Neuronal stem cell (in vitro differentiated cells): ENCODE measurements around the gene NDUFB11.
A peak's percentile ranks its signal among the peaks of the same experiment; 100 is the strongest.

ENCODE experiments used
- DNase-seq: peaks from one replicate; pipeline ENCODE4 v3.0.0-alpha.2; 2013; ENCODE audit warnings: low spot score
- H2AFZ ChIP-seq: one replicate; pipeline ENCODE4 v1.6.1; 2013; ENCODE audit warnings: mild to moderate bottlenecking, low read length, inconsistent platforms
- H2AK5ac ChIP-seq: 2 replicates; pipeline ENCODE4 v1.6.1; 2013; ENCODE audit warnings: low read depth, mild to moderate bottlenecking, inconsistent platforms, low read length, moderate library complexity, mixed read lengths
- H2BK120ac ChIP-seq: 2 replicates; pipeline ENCODE4 v1.6.1; 2013; ENCODE audit warnings: low read depth, mild to moderate bottlenecking, inconsistent platforms, low read length, moderate library complexity, mixed read lengths
- H2BK12ac ChIP-seq: one replicate; pipeline ENCODE4 v1.6.1; 2013; ENCODE audit warnings: low read length, inconsistent platforms
- H2BK15ac ChIP-seq: 2 replicates; pipeline ENCODE4 v1.6.1; 2013; ENCODE audit warnings: mild to moderate bottlenecking, low read length, inconsistent platforms, mixed read lengths
- H2BK5ac ChIP-seq: one replicate; pipeline ENCODE4 v1.6.1; 2013; ENCODE audit warnings: inconsistent platforms, mild to moderate bottlenecking, low read length, moderate library complexity
- H3K14ac ChIP-seq: one replicate; pipeline ENCODE4 v1.6.1; 2013; ENCODE audit warnings: low read length, inconsistent platforms
- H3K18ac ChIP-seq: 2 replicates; pipeline ENCODE4 v1.6.1; 2013; ENCODE audit warnings: low read length, inconsistent platforms
- H3K23ac ChIP-seq: 2 replicates; pipeline ENCODE4 v1.6.1; 2013; ENCODE audit warnings: low read depth, mild to moderate bottlenecking, mixed read lengths, low read length, inconsistent platforms; ENCODE audit not compliant: poor library complexity
- H3K27ac ChIP-seq: replicated peaks from 3 replicates; pipeline ENCODE4 v1.5.1; 2013; ENCODE audit warnings: low read length, inconsistent platforms
- H3K27me3 ChIP-seq, 3 experiments: 2 replicates each; pipeline ENCODE4 v1.6.1; 2013; ENCODE audit warnings: low read length in 3 of 3, mild to moderate bottlenecking in 2 of 3, inconsistent platforms in 1 of 3, low read depth in 1 of 3, mixed read lengths in 1 of 3, moderate library complexity in 1 of 3; ENCODE audit not compliant: control insufficient read depth in 3 of 3, insufficient read depth in 3 of 3
- H3K36me3 ChIP-seq, 2 donors: replicated peaks in 1 of 2; 2 replicates each; pipeline ENCODE4 v1.6.1; 2013; ENCODE audit warnings: low read length in 2 of 2; ENCODE audit not compliant: control insufficient read depth in 2 of 2, insufficient read depth in 2 of 2
- H3K4ac ChIP-seq: 2 replicates; pipeline ENCODE4 v1.6.1; 2013; ENCODE audit warnings: inconsistent platforms, mild to moderate bottlenecking, low read length, moderate library complexity
- H3K4me1 ChIP-seq, 2 donors: 1 replicate in 1 of 2; 2 replicates in 1 of 2; pipeline ENCODE4 v1.6.1; 2013; ENCODE audit warnings: low read length in 2 of 2, low read depth in 1 of 2; ENCODE audit not compliant: control insufficient read depth in 2 of 2, insufficient read depth in 1 of 2
- H3K4me2 ChIP-seq: one replicate; pipeline ENCODE4 v1.6.1; 2013; ENCODE audit warnings: mild to moderate bottlenecking, low read length, inconsistent platforms; ENCODE audit not compliant: insufficient read depth, poor library complexity, severe bottlenecking
- H3K4me3 ChIP-seq, 2 donors: 2 replicates each; pipeline ENCODE4 v1.5.1; 2013; ENCODE audit warnings: low read length in 2 of 2, mild to moderate bottlenecking in 2 of 2, inconsistent platforms in 1 of 2, moderate library complexity in 1 of 2
- H3K79me1 ChIP-seq: one replicate; pipeline ENCODE4 v1.6.1; 2013; ENCODE audit warnings: low read depth, mild to moderate bottlenecking, inconsistent platforms, low read length, moderate library complexity
- H3K9ac ChIP-seq: one replicate; pipeline ENCODE4 v1.6.1; 2013; ENCODE audit warnings: mild to moderate bottlenecking, low read depth, low read length, inconsistent platforms; ENCODE audit not compliant: poor library complexity
- H3K9me3 ChIP-seq, 2 donors: replicated peaks in 1 of 2; 2 replicates each; pipeline versions ENCODE3 to v1.6.1; 2013; ENCODE audit warnings: low read length in 2 of 2, mild to moderate bottlenecking in 2 of 2, inconsistent platforms in 1 of 2, low read depth in 1 of 2, mixed read lengths in 1 of 2, moderate library complexity in 1 of 2; ENCODE audit not compliant: control insufficient read depth in 2 of 2, insufficient read depth in 1 of 2
- H4K8ac ChIP-seq: one replicate; pipeline ENCODE4 v1.6.1; 2013; ENCODE audit warnings: low read depth, mild to moderate bottlenecking, inconsistent platforms, low read length, moderate library complexity
- H4K91ac ChIP-seq: one replicate; pipeline ENCODE4 v1.6.1; 2013; ENCODE audit warnings: low read length, low read depth, mild to moderate bottlenecking, inconsistent platforms; ENCODE audit not compliant: poor library complexity
- WGBS, 2 donors: extraction: QIAGEN DNeasy Blood & Tissue Kit; methylation state at CpG; one replicate each; pipeline ENCODE4 v1.1.7; 2013; ENCODE audit warnings: missing lambda C conversion rate in 2 of 2, mixed read lengths in 1 of 2; ENCODE audit not compliant: insufficient read length in 2 of 2, insufficient replicate concordance in 1 of 2; ENCODE audit errors: extremely low coverage in 2 of 2; 5-methylcytosine and 5-hydroxymethylcytosine counted together

Gene NDUFB11

DNA sequence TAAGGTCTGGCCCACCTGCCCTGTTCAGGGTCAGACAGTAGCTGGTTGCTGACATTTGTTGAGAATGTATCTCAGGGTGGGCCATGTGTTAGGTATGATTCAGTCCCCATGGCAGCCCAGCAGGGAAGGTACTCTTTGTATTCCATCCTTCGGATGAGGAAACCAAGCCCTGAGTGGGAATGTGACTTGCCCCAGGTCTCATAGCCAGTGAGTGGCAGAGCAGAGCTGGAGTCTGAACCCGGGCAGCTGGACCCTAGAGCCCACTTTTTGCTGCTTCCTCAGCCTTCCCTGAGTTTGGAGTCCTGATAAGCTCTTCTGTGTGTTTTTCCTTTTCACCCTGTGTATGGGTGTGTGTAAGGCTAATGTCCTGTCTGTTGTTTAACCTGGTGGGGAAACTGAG, 27.5 kb upstream of the NDUFB11 start:
- H2BK15ac ChIP-seq = no peak overlapping the region
- no CpG with 5 or more reads among the region's 2 CpGs for WGBS, 2 donors
- H3K36me3 ChIP-seq = peaks cover 32 to 76% of the 10 kb centered on the region in 2 donors
- H4K91ac ChIP-seq = no peak overlapping the region
- H3K4me1 ChIP-seq = no peaks in the 10 kb centered on the region
- no peak overlapping the region for H2BK120ac ChIP-seq
- no peak overlapping the region for H4K8ac ChIP-seq
- H3K4ac ChIP-seq = no peak overlapping the region
- H2AK5ac ChIP-seq = no peak overlapping the region
- no peak overlapping the region for H2AFZ ChIP-seq
- no peak overlapping the region for H2BK12ac ChIP-seq
- no peak overlapping the region for H3K9ac ChIP-seq
- H3K4me2 ChIP-seq = no peak overlapping the region
- no peak overlapping the region for H3K14ac ChIP-seq
- no peak overlapping the region for H3K27ac ChIP-seq
- no peak for DNase-seq
- no peak overlapping the region for H2BK5ac ChIP-seq
- no peaks in the 10 kb centered on the region for H3K9me3 ChIP-seq
- H3K79me1 ChIP-seq = peaks cover 3% of the 10 kb centered on the region
- H3K27me3 ChIP-seq = peaks cover 0 to 63% (median 0%) of the 10 kb centered on the region in 3 experiments
- no peak overlapping the region for H3K4me3 ChIP-seq
- no peak overlapping the region for H3K23ac ChIP-seq
- H3K18ac ChIP-seq = no peak overlapping the region

DNA sequence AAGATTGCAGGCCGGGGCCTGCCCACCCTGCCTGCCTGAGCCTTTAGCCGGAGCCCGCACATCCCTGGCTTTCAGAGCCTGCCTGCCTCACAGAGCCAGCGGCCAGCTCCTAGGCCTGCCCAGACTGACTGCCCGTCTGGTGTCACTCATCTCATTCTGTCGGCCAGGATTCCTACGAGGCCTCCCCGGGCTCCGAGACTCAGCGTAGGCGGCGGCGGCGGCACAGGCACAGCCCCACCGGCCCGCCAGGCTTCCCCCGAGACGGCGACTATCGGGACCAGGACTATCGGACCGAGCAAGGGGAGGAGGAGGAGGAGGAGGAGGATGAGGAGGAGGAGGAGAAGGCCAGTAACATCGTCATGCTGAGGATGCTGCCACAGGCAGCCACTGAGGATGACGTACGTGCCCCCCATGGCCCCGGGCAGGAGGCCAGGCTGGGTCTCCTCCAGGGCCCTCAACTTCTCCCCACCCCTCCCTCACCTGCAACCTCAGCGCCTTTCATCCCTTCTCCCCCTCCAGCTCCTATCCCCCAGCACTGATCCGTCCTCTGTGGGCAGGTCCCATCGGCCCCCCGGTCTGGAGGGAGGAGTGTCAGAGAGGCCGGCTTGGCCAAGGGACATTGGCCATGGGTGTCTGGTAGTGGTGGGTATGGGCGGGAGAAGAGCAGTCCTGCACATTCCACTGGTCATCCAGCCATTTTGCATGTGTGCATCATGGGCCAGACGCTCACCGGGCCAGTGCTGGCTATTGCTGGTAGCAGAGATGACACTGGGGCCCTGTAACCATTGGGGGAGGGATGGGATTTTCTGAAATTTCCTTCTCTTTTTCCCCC, 26.6 kb upstream of the NDUFB11 start:
- H3K4me3 ChIP-seq = no peak overlapping the region
- H3K4me2 ChIP-seq = no peak overlapping the region
- H3K36me3 ChIP-seq = peaks cover 25 to 67% of the 10 kb centered on the region in 2 donors
- no peak overlapping the region for H3K18ac ChIP-seq
- H3K9ac ChIP-seq = no peak overlapping the region
- no peak overlapping the region for H4K8ac ChIP-seq
- no peak overlapping the region for H2BK5ac ChIP-seq
- H3K27ac ChIP-seq = no peak overlapping the region
- H3K4ac ChIP-seq = no peak overlapping the region
- H2AFZ ChIP-seq = no peak overlapping the region
- DNase-seq = no peak
- H3K9me3 ChIP-seq = no peaks in the 10 kb centered on the region
- H2BK12ac ChIP-seq = no peak overlapping the region
- no peak overlapping the region for H2BK15ac ChIP-seq
- peaks cover 5% of the 10 kb centered on the region for H3K79me1 ChIP-seq
- WGBS, 2 donors = no CpG with 5 or more reads among the region's 34 CpGs
- no peak overlapping the region for H2AK5ac ChIP-seq
- peaks cover 0 to 53% (median 0%) of the 10 kb centered on the region in 3 experiments for H3K27me3 ChIP-seq
- no peak overlapping the region for H2BK120ac ChIP-seq
- H3K4me1 ChIP-seq = no peaks in the 10 kb centered on the region
- no peak overlapping the region for H4K91ac ChIP-seq
- no peak overlapping the region for H3K23ac ChIP-seq
- no peak overlapping the region for H3K14ac ChIP-seq

DNA sequence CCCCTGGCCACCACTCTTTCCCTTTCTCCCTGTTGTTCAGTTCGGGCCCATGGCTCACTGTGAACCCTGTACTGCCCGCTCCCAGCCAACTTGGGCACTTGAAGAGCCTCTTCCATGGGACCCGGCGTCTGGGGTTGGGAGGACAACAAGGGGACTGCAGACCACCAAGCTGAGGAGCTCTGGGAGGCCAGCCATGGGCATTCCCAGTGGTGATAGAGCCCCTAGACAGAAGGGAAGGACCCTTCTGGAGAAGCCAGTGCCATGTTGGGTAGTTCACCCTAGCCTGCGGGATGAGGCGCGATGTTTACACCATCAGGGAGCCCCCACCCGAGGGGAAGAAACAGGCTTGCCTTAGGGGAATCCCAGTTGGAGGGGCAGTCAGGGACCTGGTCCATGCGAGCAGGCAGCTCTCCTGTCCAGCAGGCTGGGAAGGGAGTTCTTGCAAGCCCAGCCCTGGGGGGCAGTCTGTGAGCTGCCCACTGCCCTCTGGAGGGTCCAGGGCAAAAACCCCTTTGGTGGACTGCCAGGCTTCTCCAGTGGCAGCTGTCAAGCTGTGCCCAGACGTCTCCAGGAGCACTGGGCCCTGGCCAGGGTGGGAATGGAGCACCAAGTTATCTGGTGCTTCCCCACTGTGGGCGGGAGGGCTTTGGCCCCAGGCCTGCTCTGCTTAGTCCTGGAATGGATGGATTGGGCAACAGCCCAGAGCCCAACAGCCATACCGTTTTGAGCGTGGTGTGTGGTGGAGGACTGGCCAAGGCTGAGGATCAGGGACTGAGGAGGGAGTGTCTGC, 25.4 kb upstream of the NDUFB11 start:
- no peak overlapping the region for H4K91ac ChIP-seq
- no peak overlapping the region for H2BK120ac ChIP-seq
- no peaks in the 10 kb centered on the region for H3K4me1 ChIP-seq
- no peak overlapping the region for H2BK15ac ChIP-seq
- H3K18ac ChIP-seq = no peak overlapping the region
- H3K23ac ChIP-seq = no peak overlapping the region
- H3K79me1 ChIP-seq = peaks cover 5% of the 10 kb centered on the region
- H2BK5ac ChIP-seq = no peak overlapping the region
- no peaks in the 10 kb centered on the region for H3K9me3 ChIP-seq
- no peak overlapping the region for H2BK12ac ChIP-seq
- WGBS, 2 donors = no CpG with 5 or more reads among the region's 13 CpGs
- H3K27ac ChIP-seq = no peak overlapping the region
- H3K4me3 ChIP-seq = no peak overlapping the region
- H2AFZ ChIP-seq = no peak overlapping the region
- no peak overlapping the region for H3K9ac ChIP-seq
- H4K8ac ChIP-seq = no peak overlapping the region
- H3K4me2 ChIP-seq = no peak overlapping the region
- no peak overlapping the region for H3K14ac ChIP-seq
- H3K36me3 ChIP-seq = peaks cover 22 to 59% of the 10 kb centered on the region in 2 donors
- no peak for DNase-seq
- H3K4ac ChIP-seq = no peak overlapping the region
- H2AK5ac ChIP-seq = no peak overlapping the region
- H3K27me3 ChIP-seq = peaks cover 0 to 47% (median 0%) of the 10 kb centered on the region in 3 experiments

DNA sequence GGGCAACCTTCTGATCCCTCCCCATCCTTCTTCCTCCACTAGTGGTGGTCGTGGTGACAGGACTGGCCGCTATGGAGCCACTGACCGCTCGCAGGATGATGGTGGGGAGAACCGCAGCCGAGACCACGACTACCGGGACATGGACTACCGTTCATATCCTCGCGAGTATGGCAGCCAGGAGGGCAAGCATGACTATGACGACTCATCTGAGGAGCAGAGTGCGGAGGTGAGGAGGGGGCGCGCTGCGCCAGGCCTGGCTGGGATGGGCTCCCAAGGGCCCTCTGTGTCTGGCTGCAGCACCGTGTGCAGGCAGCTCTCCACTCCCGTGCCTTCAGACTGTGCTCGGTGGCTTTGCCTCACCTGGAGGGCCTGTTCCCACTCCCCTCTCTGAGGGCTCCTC, 24.8 kb upstream of the NDUFB11 start:
- no peak overlapping the region for H2AFZ ChIP-seq
- H3K4ac ChIP-seq = no peak overlapping the region
- no CpG with 5 or more reads among the region's 19 CpGs for WGBS, 2 donors
- no peak overlapping the region for H2AK5ac ChIP-seq
- H3K4me1 ChIP-seq = no peaks in the 10 kb centered on the region
- H3K27ac ChIP-seq = no peak overlapping the region
- H3K23ac ChIP-seq = no peak overlapping the region
- H3K14ac ChIP-seq = no peak overlapping the region
- no peak overlapping the region for H2BK5ac ChIP-seq
- H3K4me2 ChIP-seq = no peak overlapping the region
- H3K36me3 ChIP-seq = peaks cover 22 to 60% of the 10 kb centered on the region in 2 donors
- DNase-seq = no peak
- no peak overlapping the region for H3K18ac ChIP-seq
- H2BK15ac ChIP-seq = no peak overlapping the region
- H2BK12ac ChIP-seq = no peak overlapping the region
- H3K9me3 ChIP-seq = peaks cover 0 to 6% of the 10 kb centered on the region in 2 donors
- H3K79me1 ChIP-seq = peaks cover 5% of the 10 kb centered on the region
- no peak overlapping the region for H3K4me3 ChIP-seq
- peaks cover 0 to 46% (median 0%) of the 10 kb centered on the region in 3 experiments for H3K27me3 ChIP-seq
- peak overlapping the region; percentile 43 for H4K8ac ChIP-seq
- no peak overlapping the region for H3K9ac ChIP-seq
- H4K91ac ChIP-seq = no peak overlapping the region
- H2BK120ac ChIP-seq = no peak overlapping the region
